ENCODE measurements around the gene IGSF9.

The IGSF9 gene

DNA sequence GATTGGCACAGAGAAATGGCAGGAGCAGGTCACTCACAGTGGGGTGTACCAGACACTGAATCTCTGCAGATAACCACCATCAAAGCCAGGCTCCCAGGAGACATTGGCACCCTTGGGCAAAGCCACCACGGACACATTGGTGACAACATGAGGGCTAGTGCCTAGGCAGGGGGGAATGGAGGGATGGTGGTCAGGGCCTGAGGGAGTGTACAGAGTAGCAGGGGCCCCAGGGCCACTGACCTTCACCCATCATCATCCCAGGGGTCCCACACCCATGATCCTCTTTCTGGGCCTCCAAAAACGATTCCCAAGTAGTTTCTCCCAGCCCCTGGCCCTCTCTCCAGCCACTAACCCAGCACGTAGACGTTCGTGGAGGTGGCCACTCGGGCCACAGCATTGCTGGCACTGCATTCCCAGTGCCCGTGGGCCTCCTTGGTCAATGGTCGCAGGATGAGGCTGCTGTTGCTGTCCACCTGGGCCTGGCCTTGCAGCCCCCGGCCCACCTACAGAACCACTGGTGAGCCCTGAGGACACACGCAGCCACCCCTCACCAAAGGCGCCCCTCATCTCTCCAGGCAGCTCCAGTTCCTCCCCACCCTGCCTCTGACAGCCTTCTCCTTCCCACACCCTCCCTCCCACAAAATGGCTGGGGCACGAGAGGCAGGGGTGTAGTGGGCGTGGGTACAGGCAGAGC, 14.2 kb downstream of the IGSF9 start:
- DNase-seq, result no peak

DNA sequence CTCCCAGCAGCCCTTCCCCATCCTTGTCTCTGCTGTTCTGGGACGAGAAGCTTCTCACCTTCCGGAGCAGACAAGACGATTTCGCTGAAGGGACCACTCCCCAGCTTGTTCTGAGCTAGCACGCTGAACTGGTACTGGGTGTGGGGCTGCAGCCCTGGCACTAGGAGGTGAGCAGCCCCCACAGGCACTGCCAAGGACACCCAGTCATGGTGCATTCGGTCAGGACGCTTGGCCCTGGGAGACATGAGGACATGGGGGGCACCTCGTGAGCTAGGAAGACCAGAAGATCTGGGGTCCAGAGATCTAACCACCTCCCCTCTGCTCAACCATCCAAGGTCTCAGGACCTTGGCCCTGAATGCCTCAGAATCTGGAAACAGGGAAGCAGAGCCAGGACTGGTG, 14.8 kb downstream of the IGSF9 start:
- no peak for DNase-seq

GRCh38 chr1:159930216-159930615, 15.2 kb downstream of the IGSF9 start:
- DNase-seq, result no peak

- DNase-seq, result no peak
Observed at GRCh38 chr1:159929155-159930051, 16.0 kb downstream of the IGSF9 start.

GRCh38 chr1:159928491-159929050, 16.8 kb downstream of the IGSF9 start:
- DNase-seq, result no peak

- DNase-seq, result no peak
Observed at GRCh38 chr1:159927849-159928431, 17.5 kb downstream of the IGSF9 start.

- DNase-seq, result no peak
Observed at GRCh38 chr1:159927211-159927848, 18.1 kb downstream of the IGSF9 start.

DNA sequence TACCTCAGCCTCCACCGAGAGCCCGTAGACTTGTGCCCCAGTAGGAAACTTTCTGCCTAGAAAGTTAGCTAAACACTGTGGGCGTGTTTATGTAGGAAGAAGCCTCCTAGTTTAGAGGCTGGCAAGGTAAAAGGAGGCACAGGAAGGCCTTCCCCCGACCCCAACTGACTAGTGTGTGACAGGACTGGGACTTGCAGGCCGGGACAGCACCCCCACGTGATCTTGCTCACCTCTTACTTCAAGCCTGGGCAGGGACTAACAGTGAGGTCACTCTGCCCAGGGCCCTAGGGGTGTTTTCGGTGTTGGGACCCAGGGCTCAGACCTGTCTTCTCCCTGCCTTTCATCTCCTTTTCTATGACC, 19.7 kb downstream of the IGSF9 start:
- DNase-seq, result peak in 1 of 3 experiments; percentile 34

DNA sequence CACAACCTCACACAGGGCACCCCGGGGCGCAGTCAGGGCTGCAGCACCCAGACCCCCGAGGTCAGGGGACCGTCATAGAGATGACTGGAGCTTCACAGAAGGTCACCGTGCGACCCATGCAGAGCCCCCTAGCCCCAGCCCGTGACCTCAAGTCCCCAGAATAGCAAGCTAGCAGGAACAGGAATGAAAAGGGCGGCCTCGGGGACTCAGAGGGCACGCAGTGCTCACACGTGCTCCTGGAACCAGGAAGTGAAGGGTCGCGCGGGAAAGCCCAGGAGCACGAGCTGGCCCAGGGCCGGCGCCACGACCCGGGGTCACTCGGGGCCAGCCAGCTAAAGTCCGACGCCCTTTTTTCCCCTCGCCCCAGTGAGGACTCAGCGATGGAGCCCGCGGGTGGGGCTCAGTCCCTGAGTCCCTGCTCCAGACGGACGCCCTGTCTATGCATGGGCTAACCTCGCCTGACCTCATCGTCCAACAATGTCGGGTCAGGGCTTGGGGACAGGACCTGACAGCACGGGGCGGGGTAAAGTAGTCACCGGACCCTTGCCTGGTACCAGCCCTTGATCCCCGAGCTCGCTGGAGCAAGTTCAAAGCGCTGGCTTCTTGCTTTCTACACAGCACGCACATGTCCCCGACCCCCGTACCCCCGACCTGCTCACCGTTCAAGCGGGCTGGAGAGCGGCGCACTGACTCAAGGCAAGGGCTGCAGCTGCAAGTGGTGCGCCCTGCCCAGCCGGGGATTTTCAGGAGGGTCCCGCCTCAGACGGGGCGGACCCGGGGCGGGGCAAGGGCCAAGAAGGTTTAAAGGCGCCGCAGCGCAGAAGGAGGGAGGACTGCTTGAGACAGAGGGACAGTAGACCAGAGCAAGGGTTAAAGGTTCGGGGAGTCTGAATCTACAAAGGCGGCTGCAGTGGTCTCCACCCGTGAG, 20.4 kb downstream of the IGSF9 start, which contains the start of gene TAGLN2:
TAGLN2 (minus strand) TSS at position 717 of the 928 bp plus-strand sequence. CDS start 4,998 bp downstream, outside the sequence.
- peak; percentile 79 to 90 (median 80) for DNase-seq

GRCh38 chr1:159924025-159924790, 21.2 kb downstream of the IGSF9 start:
- DNase-seq, result peak in 2 of 3 experiments; percentile 79 to 80

- peak; percentile 45 to 94 (median 90) for DNase-seq
Observed at GRCh38 chr1:159923203-159924024, 22.0 kb downstream of the IGSF9 start.

- DNase-seq, result peak in 1 of 3 experiments; percentile 74
Observed at GRCh38 chr1:159922511-159923202, 22.8 kb downstream of the IGSF9 start.

GRCh38 chr1:159921700-159922504, 23.5 kb downstream of the IGSF9 start:
- DNase-seq, result no peak

- DNase-seq, result no peak
Observed at GRCh38 chr1:159921251-159921650, 24.2 kb downstream of the IGSF9 start.

- no peak for DNase-seq
Observed at GRCh38 chr1:159920651-159921050, 24.8 kb downstream of the IGSF9 start.

- DNase-seq, result no peak
Observed at GRCh38 chr1:159920202-159920601, 25.2 kb downstream of the IGSF9 start.

- no peak for DNase-seq
Observed at GRCh38 chr1:159919236-159919865, 26.1 kb downstream of the IGSF9 start.
